Nephron progenitor cell (in vitro differentiated cells): ENCODE measurements around the gene SLC41A3.

ENCODE experiments used
- DNase-seq: peaks from one replicate; pipeline ENCODE4 v3.0.0; 2021
- H3K27ac Mint-ChIP-seq: 2 replicates; pipeline ENCODE4 v1.8.0; 2021; ENCODE audit warnings: mild to moderate bottlenecking, moderate library complexity, mixed read lengths
- H3K27me3 Mint-ChIP-seq: 2 replicates; pipeline ENCODE4 v1.8.0; 2021; ENCODE audit warnings: mild to moderate bottlenecking, low read depth, mixed read lengths; ENCODE audit not compliant: poor library complexity
- H3K36me3 Mint-ChIP-seq: 2 replicates; pipeline ENCODE4 v1.8.0; 2021; ENCODE audit warnings: low read depth, mixed read lengths
- H3K4me1 Mint-ChIP-seq: 2 replicates; pipeline ENCODE4 v1.8.0; 2021; ENCODE audit warnings: mixed read lengths
- H3K4me3 Mint-ChIP-seq: 2 replicates; pipeline ENCODE4 v1.8.0; 2021; ENCODE audit warnings: mild to moderate bottlenecking, moderate library complexity, mixed read lengths
- H3K9me3 Mint-ChIP-seq: 2 replicates; pipeline ENCODE4 v1.8.0; 2021; ENCODE audit warnings: mild to moderate bottlenecking, moderate library complexity, mixed read lengths
- CTCF ChIP-seq: fragments of 200-600 bp; sonication (generic); IDR thresholded peaks from 2 replicates; pipeline ENCODE4 v1.5.0; 2021; ENCODE audit warnings: antibody characterized with exemption

SLC41A3 gene

DNA sequence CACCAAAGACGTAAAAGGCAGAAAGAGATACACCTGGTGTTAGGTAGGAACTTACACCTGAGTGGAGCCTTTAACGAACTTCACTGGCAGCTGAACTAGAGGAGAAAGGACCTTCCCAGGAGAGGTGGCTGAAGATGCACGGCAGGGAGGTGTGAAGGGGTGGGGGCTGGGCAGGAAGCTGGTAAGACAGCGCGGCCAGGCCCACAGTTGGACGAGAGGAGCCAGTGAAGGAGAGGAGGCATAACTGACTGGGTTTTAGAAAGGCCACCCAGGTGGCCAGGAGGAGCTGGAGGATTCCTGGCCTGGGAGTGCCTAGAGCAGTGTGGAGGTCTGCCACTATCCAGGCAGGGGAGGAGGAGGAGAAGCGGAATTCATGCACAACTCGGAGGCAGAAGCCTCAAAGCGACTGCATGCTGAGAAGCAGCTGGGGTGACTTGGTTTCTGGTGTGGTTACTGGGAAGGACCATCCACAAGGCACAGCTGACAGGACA, 51.9 kb downstream of the SLC41A3 start:
- H3K27me3 Mint-ChIP-seq = peaks cover 3% of the 10 kb centered on the region
- H3K36me3 Mint-ChIP-seq = peaks cover 57% of the 10 kb centered on the region
- no peak for DNase-seq
- peaks cover 27% of the 10 kb centered on the region for H3K9me3 Mint-ChIP-seq
- peaks cover 13% of the 10 kb centered on the region for H3K4me1 Mint-ChIP-seq
- H3K4me3 Mint-ChIP-seq = no peak overlapping the region
- H3K27ac Mint-ChIP-seq = peak overlapping the region; percentile 47
- no peak for TF ChIP-seq CTCF

DNA sequence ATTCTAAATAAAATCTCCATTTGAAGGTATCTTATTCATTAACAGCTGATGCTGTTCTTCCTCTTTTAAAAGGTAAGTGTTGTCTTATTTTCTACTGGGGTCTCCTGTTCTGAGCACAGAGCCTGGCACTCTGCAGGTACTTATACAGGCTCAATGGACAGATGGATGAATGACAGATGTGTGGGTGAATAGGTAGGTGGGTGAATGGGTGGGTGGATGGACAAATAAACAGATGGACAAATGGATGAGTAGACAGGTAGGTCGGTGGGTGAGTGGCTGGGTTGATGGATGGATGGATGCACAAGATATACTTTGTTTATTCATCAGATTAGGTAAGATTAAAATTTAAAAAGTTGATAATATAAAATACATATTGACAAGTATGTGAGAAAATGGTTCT, 53.5 kb downstream of the SLC41A3 start:
- Mint-ChIP-seq H3K9me3 (peaks cover 30% of the 10 kb centered on the region), H3K36me3 (peaks cover 53% of the 10 kb centered on the region), H3K4me1 (peaks cover 13% of the 10 kb centered on the region), H3K4me3 (no peak overlapping the region), H3K27ac (no peak overlapping the region), H3K27me3 (peaks cover 3% of the 10 kb centered on the region)
- no peak for DNase-seq
- no peak for TF ChIP-seq CTCF

DNA sequence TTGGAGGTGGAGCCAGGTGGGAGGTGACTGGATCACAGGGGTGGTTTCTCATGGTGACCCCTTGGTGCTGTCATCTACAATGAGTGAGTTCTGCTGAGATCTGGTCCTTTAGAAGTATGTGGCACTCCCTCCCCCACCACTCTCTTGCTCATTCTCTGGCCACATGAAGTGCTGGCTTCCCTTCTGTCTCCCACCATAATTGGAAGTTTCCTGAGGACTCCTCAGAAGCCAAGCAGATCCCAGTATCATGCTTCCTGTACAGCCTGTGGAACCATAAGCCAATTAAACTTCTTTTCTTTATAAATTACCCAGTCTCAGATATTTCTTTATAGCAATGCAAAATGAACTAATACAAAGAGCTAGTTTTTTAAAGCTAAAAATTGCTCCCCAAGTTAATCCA, 54.7 kb downstream of the SLC41A3 start:
- no peak for TF ChIP-seq CTCF
- Mint-ChIP-seq H3K9me3 (peaks cover 30% of the 10 kb centered on the region), H3K4me3 (no peak overlapping the region), H3K4me1 (peaks cover 13% of the 10 kb centered on the region), H3K36me3 (peaks cover 50% of the 10 kb centered on the region), H3K27me3 (peaks cover 6% of the 10 kb centered on the region), H3K27ac (no peak overlapping the region)
- DNase-seq = no peak

- DNase-seq = no peak
- peaks cover 6% of the 10 kb centered on the region for H3K27me3 Mint-ChIP-seq
- H3K4me3 Mint-ChIP-seq = no peak overlapping the region
- no peak overlapping the region for H3K27ac Mint-ChIP-seq
- H3K9me3 Mint-ChIP-seq = peaks cover 30% of the 10 kb centered on the region
- H3K36me3 Mint-ChIP-seq = peaks cover 48% of the 10 kb centered on the region
- H3K4me1 Mint-ChIP-seq = peaks cover 13% of the 10 kb centered on the region
- TF ChIP-seq CTCF = no peak
Measured at GRCh38 chr3:126028096-126028495, 55.8 kb downstream of the SLC41A3 start.

GRCh38 chr3:126026761-126027160, 57.2 kb downstream of the SLC41A3 start:
- DNase-seq = no peak
- Mint-ChIP-seq H3K36me3 (peaks cover 46% of the 10 kb centered on the region), H3K4me1 (peaks cover 10% of the 10 kb centered on the region), H3K27ac (peak overlapping the region; percentile 58), H3K27me3 (peaks cover 6% of the 10 kb centered on the region), H3K4me3 (no peak overlapping the region), H3K9me3 (peaks cover 30% of the 10 kb centered on the region)
- no peak for TF ChIP-seq CTCF

DNA sequence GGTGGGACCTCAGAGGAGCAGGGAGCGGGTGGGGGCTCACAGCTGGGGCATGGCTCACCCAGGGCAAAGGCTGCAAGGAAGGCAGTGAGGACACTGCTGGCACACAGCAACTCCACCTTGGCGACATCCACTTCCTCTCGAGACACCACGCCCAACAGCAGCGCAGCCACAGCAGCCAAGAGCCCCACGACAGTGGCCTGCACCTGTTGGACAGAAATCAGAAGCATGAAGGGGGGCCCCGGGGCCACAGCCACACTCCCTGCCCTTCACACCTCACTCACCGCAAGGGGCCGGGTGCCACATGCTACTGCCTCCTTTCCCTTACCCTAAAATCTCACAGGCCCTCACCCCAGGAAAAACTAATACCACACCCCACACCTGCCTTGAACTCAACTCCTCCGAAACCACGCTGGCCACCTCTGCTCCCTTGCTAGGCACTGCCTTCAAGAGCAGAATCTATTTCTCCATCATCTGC, 57.6 kb downstream of the SLC41A3 start:
- H3K27me3 Mint-ChIP-seq = peaks cover 6% of the 10 kb centered on the region
- H3K9me3 Mint-ChIP-seq = peaks cover 30% of the 10 kb centered on the region
- H3K4me1 Mint-ChIP-seq = peaks cover 10% of the 10 kb centered on the region
- no peak overlapping the region for H3K4me3 Mint-ChIP-seq
- H3K36me3 Mint-ChIP-seq = peaks cover 47% of the 10 kb centered on the region
- no peak overlapping the region for H3K27ac Mint-ChIP-seq
- DNase-seq = no peak
- TF ChIP-seq CTCF = no peak
